ENCODE data around the gene AIPL1.

Gene AIPL1

DNA sequence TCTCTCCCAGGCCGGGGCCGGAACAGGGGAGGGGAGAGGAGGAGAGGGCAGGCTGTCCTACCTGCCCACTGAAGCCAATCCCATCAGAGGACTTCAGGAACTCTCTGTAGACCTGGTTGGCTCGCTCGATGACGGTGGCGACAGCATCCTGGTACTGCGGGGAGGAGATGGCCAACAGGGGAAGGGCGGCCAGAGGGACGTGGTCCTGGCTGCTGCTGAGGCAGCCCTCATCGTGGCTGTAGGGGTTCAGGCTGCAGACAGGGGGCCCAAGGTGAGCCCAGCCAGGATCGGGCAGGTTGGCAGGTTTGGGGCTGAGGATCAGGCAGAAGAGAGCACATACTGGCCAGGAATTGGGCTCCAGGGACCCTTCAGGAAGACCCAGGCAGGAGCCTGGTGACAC, 43.6 kb upstream of the AIPL1 start:
- peaks cover 41% of the 10 kb centered on the region for H3K4me1 Mint-ChIP-seq
- no peak overlapping the region for H3K27ac Mint-ChIP-seq
- H3K4me3 Mint-ChIP-seq = no peak overlapping the region
- no peaks in the 10 kb centered on the region for H3K9me3 Mint-ChIP-seq
- TF ChIP-seq, protein P1, sequence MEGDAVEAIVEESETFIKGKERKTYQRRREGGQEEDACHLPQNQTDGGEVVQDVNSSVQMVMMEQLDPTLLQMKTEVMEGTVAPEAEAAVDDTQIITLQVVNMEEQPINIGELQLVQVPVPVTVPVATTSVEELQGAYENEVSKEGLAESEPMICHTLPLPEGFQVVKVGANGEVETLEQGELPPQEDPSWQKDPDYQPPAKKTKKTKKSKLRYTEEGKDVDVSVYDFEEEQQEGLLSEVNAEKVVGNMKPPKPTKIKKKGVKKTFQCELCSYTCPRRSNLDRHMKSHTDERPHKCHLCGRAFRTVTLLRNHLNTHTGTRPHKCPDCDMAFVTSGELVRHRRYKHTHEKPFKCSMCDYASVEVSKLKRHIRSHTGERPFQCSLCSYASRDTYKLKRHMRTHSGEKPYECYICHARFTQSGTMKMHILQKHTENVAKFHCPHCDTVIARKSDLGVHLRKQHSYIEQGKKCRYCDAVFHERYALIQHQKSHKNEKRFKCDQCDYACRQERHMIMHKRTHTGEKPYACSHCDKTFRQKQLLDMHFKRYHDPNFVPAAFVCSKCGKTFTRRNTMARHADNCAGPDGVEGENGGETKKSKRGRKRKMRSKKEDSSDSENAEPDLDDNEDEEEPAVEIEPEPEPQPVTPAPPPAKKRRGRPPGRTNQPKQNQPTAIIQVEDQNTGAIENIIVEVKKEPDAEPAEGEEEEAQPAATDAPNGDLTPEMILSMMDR (IDR thresholded peaks at IDR 0.05) = no peak
- DNase-seq = no peak
- peaks cover 32% of the 10 kb centered on the region for H3K27me3 Mint-ChIP-seq (ENCODE audit: low read depth, poor library complexity)
- no peaks in the 10 kb centered on the region for H3K36me3 Mint-ChIP-seq (ENCODE audit: low read depth)

DNA sequence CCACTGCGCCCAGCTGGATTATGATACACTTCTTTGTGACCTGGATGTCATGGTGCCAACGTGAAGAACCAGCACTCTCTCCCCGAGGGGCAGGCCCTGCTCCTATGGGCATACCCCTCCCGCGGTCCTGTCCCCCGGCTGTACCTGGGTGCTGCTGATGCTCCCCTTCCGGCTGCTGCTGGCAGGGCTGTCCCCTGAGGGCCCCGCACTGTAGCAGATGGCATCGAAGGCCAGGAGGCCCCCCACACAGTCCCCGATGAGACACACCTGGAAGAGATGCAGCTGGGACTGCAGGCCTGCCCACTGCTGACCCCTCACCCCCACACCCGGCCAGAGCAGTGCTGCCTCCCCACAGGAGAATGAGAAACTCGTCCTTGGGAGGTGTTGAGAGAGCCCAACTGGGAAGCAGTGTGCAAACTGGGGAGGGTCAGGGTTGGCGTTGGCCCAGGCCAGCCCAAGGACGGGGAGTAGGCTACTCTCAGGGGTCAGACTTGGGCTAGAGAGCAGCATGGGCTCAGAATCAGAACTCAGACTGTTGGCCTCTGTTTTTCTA, 43.0 kb upstream of the AIPL1 start:
- TF ChIP-seq, protein P1 (IDR thresholded peaks at IDR 0.05) = no peak
- H3K36me3 Mint-ChIP-seq (ENCODE audit: low read depth) = no peaks in the 10 kb centered on the region
- no peaks in the 10 kb centered on the region for H3K9me3 Mint-ChIP-seq
- DNase-seq = no peak
- no peak overlapping the region for H3K27ac Mint-ChIP-seq
- H3K27me3 Mint-ChIP-seq (ENCODE audit: low read depth, poor library complexity) = peaks cover 33% of the 10 kb centered on the region
- H3K4me1 Mint-ChIP-seq = peaks cover 45% of the 10 kb centered on the region
- no peak overlapping the region for H3K4me3 Mint-ChIP-seq

DNA sequence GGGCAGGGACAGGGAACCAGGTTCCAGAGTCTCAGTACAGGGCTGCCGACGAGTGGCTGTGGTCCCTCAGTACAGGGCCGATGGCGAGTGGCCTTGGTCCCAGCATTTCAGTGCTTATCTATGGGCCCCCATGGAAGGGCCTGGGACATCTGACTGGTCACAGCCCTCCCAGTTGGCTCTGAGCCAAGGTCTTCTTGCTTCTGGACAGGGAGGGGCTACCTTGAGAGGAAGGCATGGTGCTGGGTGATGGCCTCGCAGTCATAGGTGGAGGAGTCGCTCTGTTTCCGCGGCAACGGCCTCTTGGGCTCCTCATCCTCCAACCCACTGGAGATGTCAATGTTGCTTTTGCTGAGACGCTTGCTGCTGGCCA, 41.9 kb upstream of the AIPL1 start:
- Mint-ChIP-seq H3K9me3 (no peaks in the 10 kb centered on the region), H3K27ac (no peak overlapping the region), H3K4me3 (no peak overlapping the region), H3K36me3 (ENCODE audit: low read depth) (no peaks in the 10 kb centered on the region), H3K27me3 (ENCODE audit: low read depth, poor library complexity) (peaks cover 28% of the 10 kb centered on the region), H3K4me1 (peaks cover 53% of the 10 kb centered on the region)
- TF ChIP-seq, protein P1 (IDR thresholded peaks at IDR 0.05) = no peak
- DNase-seq = peak; percentile 48

DNA sequence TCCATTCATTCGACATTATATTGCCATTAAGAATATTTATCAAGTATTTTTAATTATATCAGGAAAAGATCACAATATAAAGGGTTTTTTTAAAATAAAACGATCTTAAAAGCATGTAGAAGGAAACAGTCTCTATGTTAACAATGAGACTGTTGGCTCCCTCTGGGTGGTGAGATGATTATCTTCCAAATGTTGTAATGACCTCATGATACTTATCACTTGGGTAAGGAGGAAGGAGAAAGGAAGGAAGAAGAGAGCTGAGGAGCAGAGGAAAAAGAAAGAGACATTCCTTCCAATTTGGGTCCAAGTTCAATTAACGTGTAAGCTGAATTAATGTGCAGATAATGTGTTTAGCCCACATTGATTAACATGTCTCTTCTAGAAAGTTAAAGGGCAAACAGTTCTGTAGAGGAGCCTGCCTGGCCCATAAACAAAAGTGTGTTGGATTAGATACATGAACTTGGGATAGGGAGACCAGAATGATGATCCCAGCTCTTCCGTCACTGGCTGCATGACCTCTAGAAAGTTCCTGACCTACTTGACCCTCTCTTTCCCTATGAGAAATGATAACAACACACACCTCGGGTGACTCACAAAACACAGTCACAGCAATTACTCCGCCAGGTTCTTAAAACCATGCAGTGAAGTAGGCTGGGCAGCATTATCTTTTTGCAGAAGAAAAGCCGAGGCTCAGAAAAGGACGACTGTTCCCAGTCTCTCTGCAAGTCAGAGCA, 41.3 kb upstream of the AIPL1 start:
- no peaks in the 10 kb centered on the region for H3K36me3 Mint-ChIP-seq (ENCODE audit: low read depth)

DNA sequence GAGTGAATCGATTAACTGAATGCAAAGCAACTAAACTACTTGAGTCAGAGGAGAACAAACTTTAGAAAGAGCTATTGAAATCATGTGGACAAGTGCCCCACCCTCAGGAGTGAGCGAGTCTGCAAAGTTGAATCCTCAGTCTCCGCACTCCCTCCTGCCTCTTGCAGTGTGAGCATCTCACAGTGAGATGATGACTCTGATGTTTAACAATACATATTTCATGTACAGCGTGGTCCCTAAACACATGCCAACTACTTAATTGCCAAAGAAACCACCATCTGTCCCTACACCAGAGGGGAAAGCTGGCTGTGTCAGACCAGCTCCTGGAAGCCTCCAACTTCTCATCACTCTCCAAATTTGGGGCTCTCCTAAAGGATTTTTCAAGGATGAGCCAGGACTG, 40.5 kb upstream of the AIPL1 start:
- no peaks in the 10 kb centered on the region for H3K36me3 Mint-ChIP-seq (ENCODE audit: low read depth)
- peaks cover 54% of the 10 kb centered on the region for H3K4me1 Mint-ChIP-seq
- no peak for DNase-seq
- H3K27me3 Mint-ChIP-seq (ENCODE audit: low read depth, poor library complexity) = peaks cover 16% of the 10 kb centered on the region
- H3K4me3 Mint-ChIP-seq = no peak overlapping the region
- TF ChIP-seq, protein P1 (IDR thresholded peaks at IDR 0.05) = no peak
- no peak overlapping the region for H3K27ac Mint-ChIP-seq
- H3K9me3 Mint-ChIP-seq = no peaks in the 10 kb centered on the region

More for the DNA sequence above, 41.3 kb upstream of the AIPL1 start:
- H3K27ac Mint-ChIP-seq = no peak overlapping the region
- DNase-seq = no peak
- peaks cover 23% of the 10 kb centered on the region for H3K27me3 Mint-ChIP-seq (ENCODE audit: low read depth, poor library complexity)
- TF ChIP-seq, protein P1 (IDR thresholded peaks at IDR 0.05) = no peak
- no peak overlapping the region for H3K4me3 Mint-ChIP-seq
- no peaks in the 10 kb centered on the region for H3K9me3 Mint-ChIP-seq
- peaks cover 54% of the 10 kb centered on the region for H3K4me1 Mint-ChIP-seq

DNA sequence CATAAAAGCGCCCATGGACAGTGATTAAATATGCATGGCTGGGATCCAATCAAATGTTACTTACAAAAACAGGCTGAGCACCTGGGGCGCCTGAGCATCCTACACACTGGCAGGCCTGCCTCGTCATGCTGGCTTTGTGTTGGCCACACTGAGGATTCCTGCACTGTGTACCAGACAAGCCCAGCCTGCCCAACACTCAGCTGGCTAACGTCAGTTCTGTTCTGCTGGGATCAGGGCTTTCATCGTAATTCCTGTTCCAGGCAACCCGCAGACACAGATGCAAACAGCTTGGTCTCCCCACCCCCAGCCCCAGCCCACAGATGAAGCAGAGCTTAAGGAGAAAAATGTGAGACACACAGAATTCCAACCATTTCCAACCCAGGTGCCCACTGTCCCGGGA, 40.0 kb upstream of the AIPL1 start:
- H3K4me1 Mint-ChIP-seq = peaks cover 49% of the 10 kb centered on the region
- no peak overlapping the region for H3K4me3 Mint-ChIP-seq
- TF ChIP-seq, protein P1 (IDR thresholded peaks at IDR 0.05) = no peak
- H3K27me3 Mint-ChIP-seq (ENCODE audit: low read depth, poor library complexity) = peaks cover 16% of the 10 kb centered on the region
- DNase-seq = no peak
- no peaks in the 10 kb centered on the region for H3K36me3 Mint-ChIP-seq (ENCODE audit: low read depth)
- H3K9me3 Mint-ChIP-seq = no peaks in the 10 kb centered on the region
- peak overlapping the region; percentile 78 for H3K27ac Mint-ChIP-seq
